GM19452 (cell line): ENCODE data around the gene HNRNPL.
"Not testable (repeated sequence)": the region's sequence is repeated elsewhere in the genome, so short reads cannot be mapped to it uniquely, and the experiment has no call there.

ENCODE experiments used
- ATAC-seq: cut with Tn5 transposase; IDR thresholded peaks from one replicate; pipeline ENCODE4 v1.9.1; 2021; ENCODE audit not compliant: unreplicated experiment

HNRNPL gene

GRCh38 chr19:38869836-38870607, 20.2 kb upstream of the HNRNPL start:
- ATAC-seq = peak; percentile 68

DNA sequence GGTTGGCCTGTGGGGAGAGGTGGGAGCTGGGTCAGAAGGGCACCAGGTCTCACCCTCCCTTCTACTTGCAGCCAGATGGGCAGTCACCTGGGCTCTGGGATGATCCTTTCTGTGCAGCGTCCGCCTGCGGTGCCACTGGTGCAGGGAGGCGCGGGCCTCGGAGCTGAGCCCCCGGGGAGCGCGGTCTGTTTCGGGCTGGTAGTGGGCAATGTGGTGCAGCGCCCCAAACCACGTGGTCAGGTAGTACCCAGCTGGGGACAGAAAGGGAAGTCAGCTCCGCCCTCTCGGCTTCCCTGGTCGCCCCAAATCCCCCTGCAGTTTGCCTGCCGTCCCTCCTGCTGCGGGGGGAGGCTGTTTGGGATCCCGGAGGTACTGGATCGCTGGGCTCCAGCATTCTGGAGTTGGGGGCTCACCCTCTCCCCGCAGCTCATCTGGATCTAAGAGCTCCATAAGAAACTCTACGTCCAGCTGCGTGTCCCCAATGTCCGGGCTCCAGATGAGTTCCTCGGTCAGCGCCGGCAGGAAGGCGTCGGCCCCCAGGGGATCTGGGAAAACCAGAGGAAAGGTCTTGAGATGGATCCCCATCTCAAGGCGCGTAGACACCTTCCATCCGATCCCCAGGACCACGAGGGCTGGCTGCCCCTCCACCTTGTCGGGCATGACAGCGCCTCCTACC, 19.5 kb upstream of the HNRNPL start:
- no peak for ATAC-seq

DNA sequence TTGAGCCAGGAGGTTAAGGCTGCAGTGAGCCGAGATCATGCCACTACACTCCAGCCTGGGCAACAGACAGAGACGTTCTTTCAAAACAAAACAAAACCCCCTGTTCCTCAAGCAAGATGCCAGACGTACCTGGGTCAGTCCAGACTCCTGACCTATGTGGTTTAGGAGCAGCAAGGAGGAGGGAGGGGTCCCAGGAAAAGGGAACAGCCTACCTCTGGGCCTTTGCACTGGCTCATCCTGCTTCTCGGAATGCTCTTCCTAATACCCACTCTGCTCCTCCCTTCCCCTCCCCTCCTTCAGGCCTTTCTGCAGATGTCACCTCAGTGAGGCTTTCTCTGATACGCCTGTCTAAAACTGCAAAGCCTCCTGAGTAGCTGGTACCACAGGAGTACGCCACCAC, 18.8 kb upstream of the HNRNPL start:
- ATAC-seq = no peak

DNA sequence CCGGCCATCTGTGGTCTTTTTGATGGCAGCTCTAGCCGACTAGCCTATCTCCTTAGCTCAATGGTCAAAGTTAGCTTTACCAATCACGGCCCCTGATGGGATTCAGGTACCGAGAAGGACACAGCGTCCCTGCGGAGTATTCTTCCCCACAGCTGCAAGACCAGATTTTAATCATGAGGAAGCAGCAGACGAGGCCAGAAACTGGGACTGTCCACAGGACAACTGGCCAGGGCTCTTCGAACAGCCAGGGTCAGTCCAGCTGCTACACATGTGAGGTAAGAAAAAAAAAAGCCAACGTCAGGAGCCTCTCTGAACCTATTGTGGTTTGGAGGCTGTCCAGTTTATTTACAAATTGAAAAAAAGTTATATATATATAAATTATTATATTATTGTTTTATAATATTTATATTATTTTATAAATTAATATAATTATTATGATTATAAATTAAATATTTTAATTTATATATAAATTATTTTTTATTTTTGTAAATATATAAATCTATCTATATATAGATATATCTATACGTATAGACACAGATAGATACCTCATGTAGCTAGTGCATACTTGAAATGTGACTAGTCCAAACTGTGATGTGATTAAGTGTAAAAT, 17.5 kb upstream of the HNRNPL start:
- no peak for ATAC-seq

- no peak for ATAC-seq
Measured at GRCh38 chr19:38862321-38863059, 12.7 kb upstream of the HNRNPL start.

DNA sequence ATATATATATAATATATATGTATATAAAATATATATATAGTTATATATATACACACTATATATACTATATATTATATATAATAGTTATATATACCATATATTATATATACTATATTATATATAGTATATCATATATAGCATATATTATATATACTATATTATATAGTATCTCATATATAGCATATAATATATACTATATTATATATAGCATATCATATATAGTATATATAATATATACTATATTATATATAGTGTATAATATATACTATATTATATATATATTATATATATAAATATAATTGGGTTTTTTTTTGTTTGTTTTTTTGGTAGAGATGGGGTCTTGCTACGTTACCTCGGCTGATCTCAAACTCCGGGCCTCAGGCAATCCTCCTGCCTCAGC, 11.6 kb upstream of the HNRNPL start:
- ATAC-seq = no peak

- not testable (repeated sequence) for ATAC-seq
Measured at GRCh38 chr19:38859631-38860204, 9.9 kb upstream of the HNRNPL start.

DNA sequence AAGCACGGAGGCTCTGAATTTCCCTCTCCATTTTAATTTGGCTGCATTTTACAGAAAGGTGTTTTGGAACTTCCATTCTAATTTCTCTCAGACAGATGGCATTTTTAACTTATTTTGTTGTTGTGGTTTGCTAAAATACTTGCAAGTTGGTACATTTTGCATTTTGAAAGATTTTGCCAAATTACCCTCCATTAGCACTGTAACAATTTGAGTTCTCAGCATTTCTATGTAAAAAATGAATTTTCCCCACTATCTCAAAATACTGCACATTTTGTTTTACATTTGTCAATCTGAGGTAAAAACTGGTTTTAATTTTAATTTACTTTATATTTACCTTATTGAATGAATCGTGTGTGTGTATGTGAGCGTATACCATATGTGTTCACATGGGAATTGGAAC, 7.0 kb upstream of the HNRNPL start:
- no peak for ATAC-seq

- not testable (repeated sequence) for ATAC-seq
Measured at GRCh38 chr19:38855751-38856150, 6.0 kb upstream of the HNRNPL start.

- not testable (repeated sequence) for ATAC-seq
Measured at GRCh38 chr19:38854961-38855360, 5.2 kb upstream of the HNRNPL start.

DNA sequence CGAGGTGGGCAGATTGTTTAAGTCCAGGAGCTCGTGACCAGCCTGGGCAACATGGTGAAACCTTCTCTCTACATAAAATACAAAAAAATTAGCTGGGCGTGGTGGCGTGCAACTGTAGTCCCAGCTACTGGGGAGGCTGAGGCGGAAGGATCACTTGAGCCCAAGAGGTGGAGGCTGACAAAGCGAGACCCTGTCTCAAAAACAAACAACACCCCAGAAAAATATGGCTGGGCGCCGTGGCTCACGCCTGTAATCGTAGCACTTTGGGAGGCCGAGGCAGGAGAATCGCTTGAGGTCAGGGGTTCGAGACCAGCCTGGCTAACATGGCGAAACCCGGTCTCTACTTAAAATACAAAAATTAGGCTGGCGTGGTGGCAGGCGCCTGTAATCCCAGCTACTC, 3.4 kb upstream of the HNRNPL start:
- no peak for ATAC-seq

DNA sequence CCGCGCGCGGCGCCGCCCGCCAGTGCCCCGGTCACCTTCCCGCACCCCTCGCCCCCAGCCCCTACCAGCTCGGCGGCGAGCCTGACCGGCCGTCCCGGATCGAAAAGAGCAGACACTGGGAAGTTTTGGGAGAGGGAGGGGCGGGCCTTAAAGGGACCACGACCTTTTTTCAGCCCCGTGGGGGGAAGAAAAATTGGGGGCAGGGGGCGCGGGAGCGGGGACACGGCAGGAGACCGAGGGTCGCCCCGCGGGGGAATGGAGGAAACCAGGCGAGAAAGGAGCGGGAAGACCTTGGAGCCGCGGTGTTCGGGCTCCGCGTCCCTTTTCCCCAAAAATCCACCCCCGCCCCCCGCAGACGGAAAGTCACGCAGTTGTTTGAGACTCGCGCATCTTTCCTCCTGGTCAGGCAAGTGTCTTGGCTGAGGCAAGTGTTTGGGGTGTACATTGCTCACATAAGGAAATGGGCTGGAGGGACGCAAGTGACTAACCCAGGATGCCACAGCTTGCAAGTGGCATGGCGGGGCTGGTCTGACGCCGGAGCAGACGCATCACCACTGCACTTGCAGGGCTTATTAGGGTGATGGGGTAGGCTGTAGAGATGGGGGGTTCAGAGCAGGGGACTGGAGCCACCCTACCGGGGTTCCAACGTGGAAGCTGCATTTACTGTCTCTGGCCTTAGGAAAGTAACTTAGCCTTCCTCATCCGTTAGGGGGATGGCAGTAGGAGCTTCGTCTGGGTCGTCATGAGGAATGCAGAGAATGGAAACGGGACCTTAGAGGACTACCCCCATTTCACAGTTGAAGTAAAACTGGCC, 2.7 kb upstream of the HNRNPL start:
- ATAC-seq = no peak

DNA sequence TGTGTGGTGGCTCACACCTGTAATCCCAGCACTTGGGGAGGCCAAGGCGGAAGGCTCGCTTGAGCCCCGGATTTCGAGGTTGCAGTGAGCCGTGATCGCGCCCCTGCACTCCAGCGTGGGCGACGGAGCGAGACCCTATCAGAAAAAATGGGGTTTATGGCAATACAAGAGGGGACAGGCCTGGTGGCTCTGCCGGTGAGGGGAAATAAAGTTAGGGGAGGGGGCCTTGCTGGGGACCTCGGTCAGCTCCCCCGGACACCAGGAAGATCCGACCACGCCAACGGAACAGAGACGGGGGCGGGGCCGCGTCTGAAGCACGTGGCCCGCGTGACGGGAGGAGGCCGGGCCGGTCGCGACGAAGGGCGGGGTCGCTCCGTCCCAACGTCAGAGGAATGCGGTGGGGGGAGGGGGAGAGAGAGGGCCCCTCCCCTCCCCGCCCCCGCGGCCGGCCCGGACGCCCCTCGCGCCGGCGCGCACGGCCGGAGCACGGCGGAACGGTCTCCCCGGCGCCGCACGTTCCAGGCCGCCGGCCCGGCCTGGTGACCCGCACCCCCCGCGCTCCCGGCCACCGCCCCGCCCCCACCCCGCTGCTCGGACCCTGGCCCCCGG, 1.9 kb upstream of the HNRNPL start:
- ATAC-seq = no peak

DNA sequence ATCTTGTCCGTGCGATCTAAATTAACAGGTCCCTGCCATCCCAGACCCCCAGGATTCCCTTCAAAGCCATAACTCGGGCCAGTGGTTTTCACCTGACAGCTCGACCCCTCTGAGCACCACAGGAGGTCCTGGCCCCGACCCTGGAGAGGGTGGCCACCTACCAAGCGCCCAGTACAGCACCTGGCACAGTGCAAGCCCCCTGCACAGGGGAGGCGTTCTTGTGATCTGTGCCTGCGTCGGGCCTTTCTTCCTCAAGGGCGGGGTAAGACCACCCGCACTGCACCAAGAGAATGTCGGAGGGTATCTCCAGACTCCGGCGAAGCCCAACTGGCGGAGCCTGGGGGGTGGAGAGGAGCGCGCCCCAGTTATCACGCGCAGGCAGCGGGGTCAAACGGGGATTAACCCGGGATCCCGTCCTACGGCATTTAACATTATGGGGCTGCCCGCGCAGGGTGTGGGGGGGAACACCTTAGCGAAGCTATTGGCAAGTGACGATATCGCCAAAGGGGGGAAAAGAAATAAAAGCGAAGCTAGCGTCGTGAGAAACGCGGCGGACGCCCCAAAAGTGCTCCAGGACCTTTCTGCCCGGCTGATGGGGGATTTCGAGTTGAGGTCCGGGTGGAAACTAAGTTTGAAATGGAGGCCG, 1.3 kb upstream of the HNRNPL start:
- no peak for ATAC-seq

DNA sequence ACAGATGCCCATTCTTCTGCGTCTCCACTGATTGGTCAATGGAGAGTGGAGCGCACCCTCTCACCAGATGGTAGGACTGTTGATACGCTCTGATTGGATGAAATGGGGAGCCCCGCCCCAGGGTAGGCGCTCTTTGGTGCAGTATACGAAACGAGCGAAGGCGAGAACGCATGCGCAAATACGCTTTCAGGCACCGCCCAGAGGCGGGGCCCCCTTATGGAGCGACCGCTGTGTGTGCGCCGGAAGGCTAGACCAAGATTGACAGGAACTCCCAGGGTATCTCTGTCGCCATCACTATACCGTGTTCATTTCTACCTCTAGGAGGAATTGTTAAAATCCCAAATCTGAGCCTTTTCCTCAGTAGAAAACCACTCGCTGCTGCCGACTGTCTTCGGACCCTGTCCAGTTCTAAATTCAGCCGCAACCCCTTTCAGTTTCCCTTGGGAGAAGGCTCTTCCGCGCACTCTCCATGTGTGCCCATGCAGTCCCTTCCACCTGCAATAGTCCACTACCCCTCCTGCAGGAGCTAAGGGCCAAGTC, 720 bp upstream of the HNRNPL start:
- peak; percentile 74 for ATAC-seq

DNA sequence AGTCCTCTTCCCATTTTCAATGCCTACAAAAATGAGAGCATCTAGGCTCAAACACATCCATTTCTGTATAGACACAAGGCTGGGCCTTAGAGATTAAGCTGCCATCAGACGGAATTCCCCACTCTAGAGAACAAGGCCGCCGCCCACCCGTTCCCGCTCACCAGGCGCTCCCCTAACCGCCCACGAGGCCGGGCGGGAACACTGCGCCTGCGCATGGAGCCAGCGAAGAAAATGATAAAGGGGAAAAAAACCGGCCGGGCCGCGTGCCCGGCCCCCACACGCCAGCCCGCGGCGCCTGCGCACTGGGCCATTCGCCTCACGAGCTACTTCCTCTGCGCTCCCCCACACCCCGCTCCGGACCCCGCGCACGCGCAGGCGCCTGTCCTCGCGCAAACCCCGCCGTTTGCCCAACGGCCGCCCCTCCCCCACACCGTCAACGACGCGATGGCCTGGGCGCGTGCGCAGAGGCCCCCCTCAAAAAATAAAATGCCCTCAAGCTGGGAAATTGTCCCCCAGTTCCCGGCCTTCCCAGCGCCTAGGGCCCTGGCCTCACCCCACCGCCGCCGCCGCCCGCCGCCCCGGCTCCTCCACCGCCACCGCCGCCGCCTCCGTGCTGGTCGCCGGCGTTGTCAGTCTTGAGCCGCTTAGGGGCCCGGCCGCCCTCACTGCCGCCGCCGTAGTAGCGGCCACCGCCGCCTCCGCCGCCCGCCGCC, 483 bp downstream of the HNRNPL start:
- peak; percentile 31 for ATAC-seq

DNA sequence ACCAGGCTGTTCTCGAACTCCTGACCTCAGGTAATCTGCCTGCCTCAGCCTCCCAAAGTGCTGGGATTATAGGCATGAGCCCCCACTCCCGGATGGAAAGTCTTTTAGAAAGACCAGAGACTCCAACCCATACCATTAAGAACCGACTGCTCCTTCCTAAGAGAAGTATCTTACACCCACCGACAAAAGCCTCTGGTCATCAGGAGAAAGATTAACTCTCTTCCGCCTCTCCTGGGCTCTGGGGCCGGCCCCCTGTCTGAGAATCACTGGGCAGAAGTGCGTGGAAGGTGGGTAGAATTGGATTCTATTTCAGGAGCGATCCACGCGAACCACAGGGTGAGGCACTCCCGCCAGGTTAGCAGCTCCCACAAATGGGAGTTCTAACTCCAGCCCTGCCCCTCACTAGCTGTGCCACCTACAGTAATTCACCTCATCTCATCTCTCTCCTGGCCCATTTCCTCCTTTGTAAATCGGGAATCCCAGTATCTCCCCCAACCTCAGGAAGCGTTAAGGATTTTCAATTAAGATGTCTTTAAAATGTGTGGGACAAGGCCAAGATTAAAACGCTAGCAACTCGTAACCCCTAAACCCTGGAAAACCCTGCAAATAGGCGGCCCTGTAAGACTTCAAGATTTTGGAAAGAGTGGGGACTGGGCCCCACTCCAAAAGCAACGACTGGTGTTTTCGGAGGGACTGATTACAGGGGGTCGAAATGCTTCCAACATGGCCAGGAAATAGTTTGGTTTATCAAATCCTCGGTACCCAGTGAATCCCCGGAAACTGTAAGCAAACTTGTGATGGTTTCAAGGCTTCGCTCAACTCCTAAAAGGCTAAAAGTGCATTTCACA, 1.3 kb downstream of the HNRNPL start:
- ATAC-seq = no peak

GRCh38 chr19:38846097-38846496, 3.7 kb downstream of the HNRNPL start:
- ATAC-seq = no peak
